ENCODE data around the gene CLDN16.

GRCh38 chr3:190340071-190340470, 47.9 kb upstream of the CLDN16 start:
- TF ChIP-seq CTCF (IDR thresholded peaks at IDR 0.05; ENCODE audit: borderline replicate concordance, extremely low read depth, low read length, poor library complexity, severe bottlenecking) (no peak), EZH2 (IDR thresholded peaks at IDR 0.05; ENCODE audit: borderline replicate concordance, low read depth, low read length, severe bottlenecking) (no peak)

Measured in DND-41 (cell line).